Upper lobe of right lung (tissue), 1 donor: Measurements from ENCODE around the gene RHOBTB3. TPM values are rescaled to one million over a fixed set of nuclear protein-coding genes. Genes with fewer than 3 reads are reported as not detected.
"Not testable (repeated sequence)": the region's sequence is repeated elsewhere in the genome, so short reads cannot be mapped to it uniquely, and the experiment has no call there.

Experiments used
- ATAC-seq: fragments of 200-7000 bp; cut with Tn5 transposase; one replicate; pipeline ENCODE4 v1.9.1; 2020; ENCODE audit warnings: mild to moderate bottlenecking, moderate library complexity
- DNase-seq: peaks from one replicate; pipeline ENCODE4 v3.0.0-alpha.2; 2020
- H3K27ac ChIP-seq: fragments of 200-600 bp; one replicate; pipeline ENCODE4 v1.8.0; 2022
- H3K27me3 ChIP-seq: fragments of 200-600 bp; one replicate; pipeline ENCODE4 v1.8.0; 2022; ENCODE audit warnings: mild to moderate bottlenecking
- H3K36me3 ChIP-seq: fragments of 200-600 bp; one replicate; pipeline ENCODE4 v1.8.0; 2022
- H3K4me1 ChIP-seq: fragments of 200-600 bp; one replicate; pipeline ENCODE4 v1.8.0; 2022
- H3K4me3 ChIP-seq: fragments of 200-600 bp; one replicate; pipeline ENCODE4 v1.8.0; 2022; ENCODE audit warnings: mild to moderate bottlenecking
- H3K9me3 ChIP-seq: fragments of 200-600 bp; one replicate; pipeline ENCODE4 v1.8.0; 2022
- CTCF ChIP-seq: fragments of 200-600 bp; IDR thresholded peaks from one replicate; pipeline ENCODE4 v1.8.0; 2022; ENCODE audit warnings: antibody characterized with exemption
- intact Hi-C: fragments of 100-400 bp; cut with DNase I; formaldehyde crosslinking; loops from one replicate; pipeline ENCODE4 v1.11.0; 2022
- total RNA-seq: library from RNA; stranded (reverse); fragmentation: NEBNext Ultra II Directional; extraction: Animal tissue kit (Norgen Biotek cat#: 25700); gene quantifications from one replicate; pipeline ENCODE4 v1.2.1, GENCODE V29; 2021
- donor health status: DM: no; HTN: yes; CAD: no; lungs with severe emphysema.

The RHOBTB3 gene
- total RNA-seq, 1 donor from 2014 or later: 54.2 TPM

DNA sequence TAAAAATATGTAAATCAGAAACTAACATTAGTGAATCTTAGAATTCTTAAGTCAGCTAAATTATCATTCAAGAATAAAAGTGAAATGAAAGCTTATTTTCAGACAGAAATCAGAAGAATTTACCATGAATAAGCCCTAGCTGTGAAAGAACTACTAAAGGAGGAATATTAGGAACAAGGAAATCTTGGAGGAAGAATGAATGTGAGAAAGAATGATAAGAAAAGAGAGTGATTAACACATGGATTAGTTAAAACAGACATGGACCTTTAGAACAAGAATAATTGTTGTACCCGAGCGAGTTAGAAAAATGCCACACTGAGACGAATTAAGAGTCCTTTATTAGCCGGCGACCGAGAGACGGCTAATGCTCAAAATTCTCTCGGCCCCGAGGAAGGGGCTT is 24.1 kb upstream of the RHOBTB3 start:
- no peak for ATAC-seq
- H3K4me3 ChIP-seq: no peak overlapping the region
- TF ChIP-seq CTCF: no peak
- intact Hi-C loops: no loop called here
- no peak for DNase-seq
- no peaks in the 10 kb centered on the region for H3K36me3 ChIP-seq
- H3K27me3 ChIP-seq: no peaks in the 10 kb centered on the region
- no peaks in the 10 kb centered on the region for H3K9me3 ChIP-seq
- no peak overlapping the region for H3K27ac ChIP-seq
- H3K4me1 ChIP-seq: no peaks in the 10 kb centered on the region

DNA sequence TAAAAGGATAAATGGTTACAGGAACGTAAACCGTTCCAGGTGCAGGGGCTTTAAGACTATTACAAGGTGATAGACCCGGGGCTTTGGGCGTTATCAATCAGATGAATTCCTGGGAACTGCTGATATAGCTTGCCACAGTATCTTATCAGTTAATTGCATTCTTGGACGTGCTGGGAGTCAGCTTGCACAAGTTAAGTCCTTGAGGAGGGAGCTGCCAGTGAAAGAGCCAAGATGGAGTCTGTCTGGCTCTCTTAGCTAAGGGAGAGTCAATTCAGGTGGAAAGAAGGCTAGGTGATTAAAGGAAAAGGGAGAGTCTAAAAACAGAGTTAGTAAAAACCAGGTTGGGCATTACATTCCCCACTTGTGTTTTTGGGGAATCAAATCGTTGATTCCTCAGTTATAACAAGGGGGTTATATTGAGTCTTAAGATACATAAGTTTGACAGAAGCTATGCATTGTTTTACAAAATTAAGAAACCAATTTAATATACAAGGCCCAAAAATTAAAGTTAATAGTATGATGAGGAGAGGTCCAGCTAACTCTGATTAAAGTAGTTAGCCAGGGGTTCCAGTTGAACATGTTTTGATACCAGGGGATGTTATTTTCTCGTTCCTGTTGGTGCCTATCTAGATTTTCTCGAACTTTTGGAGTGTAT is 23.5 kb upstream of the RHOBTB3 start:
- intact Hi-C loops, H3K9me3 ChIP-seq, ATAC-seq, DNase-seq, H3K4me1 ChIP-seq, H3K36me3 ChIP-seq, H3K4me3 ChIP-seq, H3K27me3 ChIP-seq, H3K27ac ChIP-seq: not testable (repeated sequence)

- no peak overlapping the region for H3K4me3 ChIP-seq
- TF ChIP-seq CTCF: no peak
- DNase-seq (no peak), ATAC-seq (no peak)
- H3K27me3 ChIP-seq: no peaks in the 10 kb centered on the region
- H3K4me1 ChIP-seq: no peaks in the 10 kb centered on the region
- H3K9me3 ChIP-seq: no peaks in the 10 kb centered on the region
- intact Hi-C loops: no loop called here
- no peak overlapping the region for H3K27ac ChIP-seq
- no peaks in the 10 kb centered on the region for H3K36me3 ChIP-seq
Observed at GRCh38 chr5:95708876-95709275, 22.3 kb upstream of the RHOBTB3 start.

DNA sequence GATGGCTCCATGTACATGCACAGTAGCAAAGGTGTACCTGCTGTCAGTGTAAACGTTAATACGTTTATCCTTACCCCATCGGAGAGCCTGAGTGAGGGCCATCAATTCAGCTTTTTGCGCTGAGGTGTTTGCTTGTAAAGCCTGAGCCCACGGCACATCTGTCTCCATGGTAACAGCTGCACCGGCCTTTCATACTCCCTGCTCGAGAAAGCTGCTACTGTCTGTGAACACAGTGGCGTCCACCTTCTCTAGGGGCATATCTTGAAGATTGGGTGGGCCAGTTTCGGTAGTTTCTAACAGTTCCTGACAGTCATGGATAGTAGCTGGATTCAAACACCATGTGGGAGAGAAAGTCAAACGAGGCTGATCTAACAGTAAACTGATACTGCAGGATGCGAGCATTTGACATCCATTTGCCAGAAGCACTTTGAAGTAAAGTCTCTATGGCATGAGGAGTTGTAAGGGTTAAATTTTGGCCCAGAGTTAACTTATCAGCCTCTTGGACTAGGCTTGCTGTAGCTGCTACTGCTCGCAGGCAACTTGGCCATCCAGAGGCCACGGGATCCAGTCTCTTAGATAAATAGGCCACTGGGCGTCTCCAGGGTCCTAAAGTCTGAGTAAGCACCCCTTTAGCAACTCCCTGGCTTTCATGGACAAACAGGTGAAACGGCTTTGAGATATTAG is 21.0 kb upstream of the RHOBTB3 start:
- Histone ChIP-seq H3K4me1 (no peaks in the 10 kb centered on the region), H3K36me3 (no peaks in the 10 kb centered on the region), H3K27ac (no peak overlapping the region), H3K4me3 (no peak overlapping the region), H3K9me3 (no peaks in the 10 kb centered on the region), H3K27me3 (no peaks in the 10 kb centered on the region)
- no peak for TF ChIP-seq CTCF
- DNase-seq (no peak), ATAC-seq (no peak)
- intact Hi-C loops: no loop called here

GRCh38 chr5:95710651-95711500 is 20.3 kb upstream of the RHOBTB3 start:
- H3K9me3 ChIP-seq, H3K4me1 ChIP-seq, DNase-seq, intact Hi-C loops, ATAC-seq, H3K27ac ChIP-seq, H3K36me3 ChIP-seq, H3K27me3 ChIP-seq, H3K4me3 ChIP-seq: not testable (repeated sequence)

GRCh38 chr5:95711501-95712346 is 19.4 kb upstream of the RHOBTB3 start:
- Histone ChIP-seq H3K4me1 (no peaks in the 10 kb centered on the region), H3K27ac (no peak overlapping the region), H3K36me3 (no peaks in the 10 kb centered on the region), H3K27me3 (no peaks in the 10 kb centered on the region), H3K9me3 (no peaks in the 10 kb centered on the region), H3K4me3 (no peak overlapping the region)
- no peak for ATAC-seq
- no peak for TF ChIP-seq CTCF
- DNase-seq: no peak
- intact Hi-C loops: no loop called here
